VCaP (cell line): ENCODE results near the gene HOXA11.
A peak's percentile ranks its signal among the peaks of the same experiment; 100 is the strongest.

ENCODE experiments used
- H3K27ac ChIP-seq: fragments of 450-650 bp; 2 replicates; pipeline ENCODE4 v1.5.1; 2017
- TF ChIP-seq, protein P1 (sequence below): fragments of 450-650 bp; conservative IDR thresholded peaks from 2 replicates; pipeline ENCODE4 v1.5.1; 2017; ENCODE audit warnings: mild to moderate bottlenecking, moderate library complexity

HOXA11 gene

DNA sequence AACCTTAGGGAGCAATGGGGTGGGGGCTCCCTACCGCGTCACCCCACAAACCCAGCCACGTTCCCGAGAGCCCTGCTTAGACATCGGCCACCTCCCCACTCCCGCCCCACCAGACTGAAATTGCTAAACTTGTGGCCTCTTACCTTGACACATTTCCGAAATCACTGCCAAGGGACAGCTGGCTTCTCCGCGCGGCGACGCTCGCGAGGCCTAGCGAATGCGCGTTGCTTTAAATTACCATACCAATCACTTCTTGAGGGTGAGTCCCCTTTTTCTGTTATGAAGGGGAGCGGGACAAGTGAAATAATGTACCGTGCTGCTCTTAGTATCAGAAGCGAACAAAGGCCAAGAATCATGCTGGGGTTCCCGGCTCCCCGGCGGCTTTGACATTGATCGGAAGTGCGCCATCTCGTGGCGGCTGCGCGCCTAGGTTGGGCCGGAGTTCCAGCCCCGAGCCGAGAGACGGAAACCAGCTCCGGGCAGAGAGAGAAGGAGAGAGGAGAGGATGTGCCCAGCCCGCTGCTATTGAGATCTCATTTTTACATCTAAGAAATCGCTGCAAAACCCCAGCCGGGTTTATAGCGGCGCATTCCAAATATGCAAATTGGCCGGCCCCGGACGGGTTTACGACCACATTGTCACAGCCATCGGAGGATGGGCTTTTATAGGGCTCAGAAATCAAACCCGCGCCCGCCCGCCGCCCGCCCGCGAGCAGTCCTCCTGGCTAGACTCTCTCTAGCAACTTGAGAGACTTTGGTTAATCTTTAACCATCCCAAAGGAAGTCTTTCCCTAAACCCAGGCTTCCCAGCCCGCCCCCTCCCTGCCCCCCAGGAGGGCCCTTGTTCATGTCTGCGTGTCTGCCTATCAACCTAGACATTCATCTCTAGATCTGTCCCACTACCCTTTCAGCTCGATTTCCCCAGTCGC, 5.3 kb downstream of the HOXA11 start:
- peak overlapping the region; percentile 99 for H3K27ac ChIP-seq
- TF ChIP-seq, protein P1, sequence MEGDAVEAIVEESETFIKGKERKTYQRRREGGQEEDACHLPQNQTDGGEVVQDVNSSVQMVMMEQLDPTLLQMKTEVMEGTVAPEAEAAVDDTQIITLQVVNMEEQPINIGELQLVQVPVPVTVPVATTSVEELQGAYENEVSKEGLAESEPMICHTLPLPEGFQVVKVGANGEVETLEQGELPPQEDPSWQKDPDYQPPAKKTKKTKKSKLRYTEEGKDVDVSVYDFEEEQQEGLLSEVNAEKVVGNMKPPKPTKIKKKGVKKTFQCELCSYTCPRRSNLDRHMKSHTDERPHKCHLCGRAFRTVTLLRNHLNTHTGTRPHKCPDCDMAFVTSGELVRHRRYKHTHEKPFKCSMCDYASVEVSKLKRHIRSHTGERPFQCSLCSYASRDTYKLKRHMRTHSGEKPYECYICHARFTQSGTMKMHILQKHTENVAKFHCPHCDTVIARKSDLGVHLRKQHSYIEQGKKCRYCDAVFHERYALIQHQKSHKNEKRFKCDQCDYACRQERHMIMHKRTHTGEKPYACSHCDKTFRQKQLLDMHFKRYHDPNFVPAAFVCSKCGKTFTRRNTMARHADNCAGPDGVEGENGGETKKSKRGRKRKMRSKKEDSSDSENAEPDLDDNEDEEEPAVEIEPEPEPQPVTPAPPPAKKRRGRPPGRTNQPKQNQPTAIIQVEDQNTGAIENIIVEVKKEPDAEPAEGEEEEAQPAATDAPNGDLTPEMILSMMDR, result peak; percentile 92

DNA sequence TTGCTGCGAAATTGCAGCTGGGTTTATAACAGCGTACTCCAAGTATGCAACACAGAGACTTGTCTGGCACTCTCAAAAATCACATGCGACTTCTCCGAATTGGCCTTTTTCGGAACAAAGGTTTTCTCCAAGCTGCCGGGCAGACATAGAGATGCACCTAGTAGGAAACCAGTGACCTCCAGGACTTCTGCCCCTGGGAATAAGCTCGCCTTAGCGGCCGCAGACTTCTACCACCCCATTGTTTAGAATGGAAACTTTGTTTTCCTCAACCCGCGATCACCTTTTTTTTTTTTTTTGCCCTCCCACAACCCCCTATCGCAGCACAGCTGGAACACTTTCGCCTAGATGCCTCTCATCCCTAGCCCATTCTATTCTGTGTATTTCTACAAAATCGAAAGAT, 6.0 kb downstream of the HOXA11 start:
- TF ChIP-seq, protein P1, result no peak
- peak overlapping the region; percentile 99 for H3K27ac ChIP-seq

- TF ChIP-seq, protein P1, result no peak
- peak overlapping the region; percentile 99 for H3K27ac ChIP-seq
These were observed 6.7 kb downstream of the HOXA11 start for GRCh38 chr7:27178366-27178765.

DNA sequence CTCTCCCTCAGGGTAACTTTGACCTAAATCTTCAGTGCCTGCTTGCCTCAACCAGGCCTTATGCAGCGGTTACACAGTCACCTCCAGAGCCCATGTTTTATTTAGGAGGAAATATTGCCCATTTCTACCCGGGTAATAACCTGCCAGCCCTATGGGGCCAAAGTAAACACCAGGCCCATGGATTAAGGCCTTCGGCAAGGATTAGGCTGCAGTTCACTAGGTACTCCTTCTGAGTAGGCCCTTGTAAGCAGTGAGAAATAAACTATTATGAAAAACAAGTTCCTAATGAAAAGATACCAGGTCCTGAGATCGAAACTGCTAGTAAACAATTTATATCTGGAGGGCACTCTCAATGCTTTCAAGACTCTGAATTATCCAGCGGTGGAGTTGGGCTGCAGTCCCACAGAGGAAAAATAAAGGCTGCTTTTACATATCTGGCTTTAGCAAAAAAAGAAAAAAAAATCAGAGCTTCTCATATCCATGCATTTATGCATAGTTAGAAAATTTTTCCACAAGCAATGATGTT, 7.2 kb downstream of the HOXA11 start:
- TF ChIP-seq, protein P1, result no peak
- H3K27ac ChIP-seq, result peak overlapping the region; percentile 99

- TF ChIP-seq, protein P1, result no peak
- H3K27ac ChIP-seq, result peak overlapping the region; percentile 99
These were observed 7.9 kb downstream of the HOXA11 start for GRCh38 chr7:27176962-27177794.

- H3K27ac ChIP-seq, result peak overlapping the region; percentile 99
- TF ChIP-seq, protein P1, result no peak
These were observed 8.5 kb downstream of the HOXA11 start for GRCh38 chr7:27176524-27176845.
